Gastroesophageal sphincter (tissue), 3 donors: Measurements from ENCODE around the gene TMEM192.
"Not testable (repeated sequence)": the region's sequence is repeated elsewhere in the genome, so short reads cannot be mapped to it uniquely, and the experiment has no call there.

Experiments
- POLR2A ChIP-seq, 2 donors: fragments of 450-650 bp; IDR thresholded peaks; one replicate each; pipeline ENCODE4 v1.6.1; 2017; ENCODE audit warnings: antibody characterized with exemption in 2 of 2, mild to moderate bottlenecking in 2 of 2, moderate library complexity in 1 of 2
- POLR2AphosphoS5 ChIP-seq: sonication (generic); formaldehyde crosslinking; IDR thresholded peaks from one replicate; pipeline ENCODE4 v1.6.1; 2017; ENCODE audit warnings: antibody characterized with exemption
- TF ChIP-seq, protein P1 (sequence below), 4 experiments: fragments of 200-600 bp in 2 of 4; fragments of 450-650 bp in 2 of 4; sonication (generic) in 1 of 4; IDR thresholded peaks; one replicate each; pipeline ENCODE4 v1.5.1; 2017 to 2019; ENCODE audit warnings: antibody characterized with exemption in 4 of 4, mild to moderate bottlenecking in 2 of 4, moderate library complexity in 2 of 4

DNA sequence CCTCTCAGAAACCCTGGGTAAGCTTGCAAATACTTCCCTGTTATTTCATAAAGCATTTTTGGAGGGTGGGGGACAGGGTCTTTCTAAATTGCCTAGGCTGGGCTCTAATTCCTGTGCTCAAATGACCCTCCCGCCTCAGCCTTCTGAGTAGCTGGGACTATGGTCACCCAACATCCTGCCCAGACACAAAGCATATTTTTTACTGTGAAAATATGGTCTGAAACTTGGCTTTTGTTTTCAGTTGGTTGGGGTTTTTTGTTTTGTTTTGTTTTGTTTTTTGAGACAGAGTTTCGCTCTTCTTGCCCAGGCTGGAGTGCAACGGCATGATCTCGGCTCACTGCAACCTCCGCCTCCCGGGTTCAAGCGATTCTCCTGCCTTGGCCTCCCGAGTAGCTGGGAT lies 86.9 kb downstream of the TMEM192 start:
- TF ChIP-seq, protein P1, sequence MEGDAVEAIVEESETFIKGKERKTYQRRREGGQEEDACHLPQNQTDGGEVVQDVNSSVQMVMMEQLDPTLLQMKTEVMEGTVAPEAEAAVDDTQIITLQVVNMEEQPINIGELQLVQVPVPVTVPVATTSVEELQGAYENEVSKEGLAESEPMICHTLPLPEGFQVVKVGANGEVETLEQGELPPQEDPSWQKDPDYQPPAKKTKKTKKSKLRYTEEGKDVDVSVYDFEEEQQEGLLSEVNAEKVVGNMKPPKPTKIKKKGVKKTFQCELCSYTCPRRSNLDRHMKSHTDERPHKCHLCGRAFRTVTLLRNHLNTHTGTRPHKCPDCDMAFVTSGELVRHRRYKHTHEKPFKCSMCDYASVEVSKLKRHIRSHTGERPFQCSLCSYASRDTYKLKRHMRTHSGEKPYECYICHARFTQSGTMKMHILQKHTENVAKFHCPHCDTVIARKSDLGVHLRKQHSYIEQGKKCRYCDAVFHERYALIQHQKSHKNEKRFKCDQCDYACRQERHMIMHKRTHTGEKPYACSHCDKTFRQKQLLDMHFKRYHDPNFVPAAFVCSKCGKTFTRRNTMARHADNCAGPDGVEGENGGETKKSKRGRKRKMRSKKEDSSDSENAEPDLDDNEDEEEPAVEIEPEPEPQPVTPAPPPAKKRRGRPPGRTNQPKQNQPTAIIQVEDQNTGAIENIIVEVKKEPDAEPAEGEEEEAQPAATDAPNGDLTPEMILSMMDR (IDR thresholded peaks at IDR 0.05), result not testable (repeated sequence)
- not testable (repeated sequence) for TF ChIP-seq POLR2A (IDR thresholded peaks at IDR 0.05); POLR2AphosphoS5
